ENCODE measurements around the gene CTSE. TPM values are rescaled to one million over a fixed set of nuclear protein-coding genes. Genes with fewer than 3 reads are reported as not detected.
"Not testable (repeated sequence)": the region's sequence is repeated elsewhere in the genome, so short reads cannot be mapped to it uniquely, and the experiment has no call there.

Gene CTSE
- total RNA-seq, 1 donor from 2014 or later = not detected

DNA sequence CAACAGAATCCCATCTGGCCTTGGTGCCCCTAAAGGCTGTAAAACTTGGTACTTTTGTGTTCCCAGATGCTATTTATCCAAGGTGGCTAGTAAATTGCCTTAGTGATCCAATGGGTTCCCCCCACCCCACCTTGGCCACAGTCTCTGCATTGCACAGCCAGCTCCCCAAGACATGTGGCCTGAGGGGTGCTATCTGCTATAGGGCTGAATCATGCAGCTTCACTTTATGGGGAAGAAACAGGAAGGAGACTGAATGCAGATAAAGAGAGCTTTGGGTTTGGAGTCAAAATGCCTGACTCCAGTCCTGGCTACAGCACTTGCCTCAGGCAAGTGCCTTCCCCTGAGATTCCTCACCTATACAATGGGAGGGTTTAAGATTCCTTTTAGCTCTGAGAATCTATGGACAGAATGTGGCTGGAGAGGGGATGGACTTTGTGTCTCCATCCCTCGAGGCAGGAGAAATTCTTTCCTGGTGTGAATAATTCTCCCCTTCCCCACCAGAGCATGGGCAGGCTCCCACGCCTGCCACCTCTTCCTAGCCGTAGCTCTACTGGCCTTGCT is 35.7 kb upstream of the CTSE start:
- Mint-ChIP-seq H3K9me3 (ENCODE audit: unreplicated experiment) (peaks cover 7% of the 10 kb centered on the region), H3K27ac (ENCODE audit: unreplicated experiment) (no peak overlapping the region), H3K4me1 (ENCODE audit: low read depth, unreplicated experiment) (no peaks in the 10 kb centered on the region), H3K27me3 (ENCODE audit: unreplicated experiment) (no peaks in the 10 kb centered on the region), H3K4me3 (ENCODE audit: unreplicated experiment) (no peak overlapping the region), H3K36me3 (ENCODE audit: unreplicated experiment) (peaks cover 7% of the 10 kb centered on the region)
- no peak for TF ChIP-seq CTCF (IDR thresholded peaks at IDR 0.05; ENCODE audit: partially characterized antibody, unreplicated experiment)
- no peak for DNase-seq

DNA sequence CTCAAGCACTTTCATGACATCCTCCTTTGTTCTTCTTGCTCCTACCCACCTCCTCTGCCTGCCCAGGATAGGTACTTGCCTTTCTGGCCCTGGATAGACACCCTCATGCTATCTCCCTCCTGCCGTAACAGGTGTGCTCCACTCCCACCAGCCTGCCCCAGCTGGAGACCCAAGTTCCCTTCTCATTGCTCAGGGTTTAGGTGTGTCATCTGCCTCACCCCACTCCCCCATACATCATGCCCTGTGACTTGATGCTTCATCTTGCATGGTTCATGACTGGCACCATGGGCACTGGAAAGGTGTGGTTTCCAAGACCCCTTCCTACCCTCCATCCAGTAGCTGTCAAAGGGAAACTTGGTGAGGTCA is 35.2 kb upstream of the CTSE start:
- TF ChIP-seq CTCF (IDR thresholded peaks at IDR 0.05; ENCODE audit: partially characterized antibody, unreplicated experiment) = no peak
- DNase-seq = no peak
- no peak overlapping the region for H3K4me3 Mint-ChIP-seq (ENCODE audit: unreplicated experiment)
- peaks cover 7% of the 10 kb centered on the region for H3K36me3 Mint-ChIP-seq (ENCODE audit: unreplicated experiment)
- H3K27me3 Mint-ChIP-seq (ENCODE audit: unreplicated experiment) = no peaks in the 10 kb centered on the region
- H3K9me3 Mint-ChIP-seq (ENCODE audit: unreplicated experiment) = peaks cover 7% of the 10 kb centered on the region
- H3K4me1 Mint-ChIP-seq (ENCODE audit: low read depth, unreplicated experiment) = no peaks in the 10 kb centered on the region
- H3K27ac Mint-ChIP-seq (ENCODE audit: unreplicated experiment) = no peak overlapping the region

DNA sequence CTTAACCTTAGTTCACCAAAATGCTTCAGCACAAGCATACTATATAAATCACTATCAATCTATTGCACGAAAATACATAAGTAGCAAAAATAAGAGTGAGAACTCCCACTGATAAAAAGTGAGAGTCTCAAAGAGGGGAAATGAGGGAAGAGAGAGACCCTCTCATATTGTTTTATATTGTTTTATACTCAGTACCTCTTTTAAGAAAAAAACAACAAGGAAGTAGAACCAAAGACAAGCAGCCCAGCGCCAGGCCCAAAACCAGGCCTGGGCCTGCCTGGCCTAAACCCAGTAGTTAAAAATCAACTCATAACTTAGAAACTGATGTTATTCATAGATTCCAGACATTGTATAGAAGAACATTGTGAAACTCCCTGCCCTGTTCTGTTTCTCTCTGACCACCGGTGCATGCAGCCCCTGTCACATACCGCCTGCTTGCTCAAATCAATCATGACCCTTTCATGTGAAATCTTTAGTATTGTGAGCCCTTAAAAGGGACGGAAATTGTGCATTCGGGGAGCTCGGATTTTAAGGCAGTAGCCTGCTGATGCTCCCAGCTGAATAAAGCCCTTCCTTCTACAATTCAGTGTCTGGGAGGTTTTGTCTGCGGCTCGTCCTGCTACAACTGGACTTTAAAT is 34.7 kb upstream of the CTSE start:
- not testable (repeated sequence) for H3K4me1 Mint-ChIP-seq (ENCODE audit: low read depth, unreplicated experiment); H3K27me3 Mint-ChIP-seq (ENCODE audit: unreplicated experiment); DNase-seq; H3K27ac Mint-ChIP-seq (ENCODE audit: unreplicated experiment); H3K9me3 Mint-ChIP-seq (ENCODE audit: unreplicated experiment); H3K36me3 Mint-ChIP-seq (ENCODE audit: unreplicated experiment); H3K4me3 Mint-ChIP-seq (ENCODE audit: unreplicated experiment)

GRCh38 chr1:206055639-206056323 is 32.1 kb upstream of the CTSE start:
- not testable (repeated sequence) for DNase-seq; H3K27me3 Mint-ChIP-seq (ENCODE audit: unreplicated experiment); H3K27ac Mint-ChIP-seq (ENCODE audit: unreplicated experiment); H3K4me3 Mint-ChIP-seq (ENCODE audit: unreplicated experiment); H3K36me3 Mint-ChIP-seq (ENCODE audit: unreplicated experiment); H3K4me1 Mint-ChIP-seq (ENCODE audit: low read depth, unreplicated experiment); H3K9me3 Mint-ChIP-seq (ENCODE audit: unreplicated experiment)

GRCh38 chr1:206055069-206055625 is 31.5 kb upstream of the CTSE start:
- not testable (repeated sequence) for H3K36me3 Mint-ChIP-seq (ENCODE audit: unreplicated experiment); H3K4me1 Mint-ChIP-seq (ENCODE audit: low read depth, unreplicated experiment); H3K4me3 Mint-ChIP-seq (ENCODE audit: unreplicated experiment); H3K9me3 Mint-ChIP-seq (ENCODE audit: unreplicated experiment); DNase-seq; H3K27ac Mint-ChIP-seq (ENCODE audit: unreplicated experiment); H3K27me3 Mint-ChIP-seq (ENCODE audit: unreplicated experiment)

DNA sequence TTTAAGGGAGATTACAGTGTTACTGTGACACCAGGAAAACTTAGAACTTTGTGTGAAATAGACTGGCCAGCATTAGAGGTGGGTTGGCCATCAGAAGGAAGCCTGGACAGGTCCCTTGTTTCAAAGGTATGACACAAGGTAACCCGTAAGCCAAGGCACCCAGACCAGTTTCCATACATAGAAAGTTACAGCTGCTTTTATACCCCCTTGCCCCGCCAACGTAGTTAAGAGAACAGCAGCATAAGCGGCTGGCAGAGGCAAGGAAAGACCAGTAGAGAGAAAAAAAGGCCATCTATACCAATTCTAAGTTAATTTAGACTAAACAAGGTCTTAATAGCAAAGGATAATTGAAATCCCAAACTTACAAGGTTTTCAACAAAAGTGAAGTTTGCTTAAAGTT is 29.9 kb upstream of the CTSE start:
- not testable (repeated sequence) for H3K4me3 Mint-ChIP-seq (ENCODE audit: unreplicated experiment); H3K27ac Mint-ChIP-seq (ENCODE audit: unreplicated experiment); H3K36me3 Mint-ChIP-seq (ENCODE audit: unreplicated experiment); H3K4me1 Mint-ChIP-seq (ENCODE audit: low read depth, unreplicated experiment); H3K9me3 Mint-ChIP-seq (ENCODE audit: unreplicated experiment); H3K27me3 Mint-ChIP-seq (ENCODE audit: unreplicated experiment); DNase-seq

GRCh38 chr1:206052919-206053610 is 29.4 kb upstream of the CTSE start, which contains the start of gene RHEX:
Gene RHEX (plus strand): TSS chr1:206053173. CDS start chr1:206097829, 44,656 bp downstream.
- H3K27me3 Mint-ChIP-seq (ENCODE audit: unreplicated experiment); H3K36me3 Mint-ChIP-seq (ENCODE audit: unreplicated experiment); H3K27ac Mint-ChIP-seq (ENCODE audit: unreplicated experiment); H3K4me1 Mint-ChIP-seq (ENCODE audit: low read depth, unreplicated experiment); DNase-seq; H3K9me3 Mint-ChIP-seq (ENCODE audit: unreplicated experiment); H3K4me3 Mint-ChIP-seq (ENCODE audit: unreplicated experiment): not testable (repeated sequence)

- H3K4me1 Mint-ChIP-seq (ENCODE audit: low read depth, unreplicated experiment); H3K27ac Mint-ChIP-seq (ENCODE audit: unreplicated experiment); H3K4me3 Mint-ChIP-seq (ENCODE audit: unreplicated experiment); H3K27me3 Mint-ChIP-seq (ENCODE audit: unreplicated experiment); H3K36me3 Mint-ChIP-seq (ENCODE audit: unreplicated experiment); H3K9me3 Mint-ChIP-seq (ENCODE audit: unreplicated experiment); DNase-seq: not testable (repeated sequence)
Observed at GRCh38 chr1:206052231-206052865, 28.7 kb upstream of the CTSE start.
